ENCODE data around the gene INSRR.

GRCh38 chr1:156905176-156905575 lies 46.3 kb upstream of the INSRR start:
- TF ChIP-seq CTCF (conservative IDR thresholded peaks at IDR 0.05; ENCODE audit: low read depth, low read length) = no peak
- no peak for TF ChIP-seq EZH2phosphoT487 (IDR thresholded peaks at IDR 0.05; ENCODE audit: borderline replicate concordance, low read length)

Measured in PC-3 (cell line).